Measurements from ENCODE around the gene SLC1A5.

GRCh38 chr19:46803555-46803954 is 15.2 kb upstream of the SLC1A5 start:
- TF ChIP-seq CTCF (IDR thresholded peaks at IDR 0.05; ENCODE audit: low read length) (no peak), EZH2 (IDR thresholded peaks at IDR 0.05; ENCODE audit: borderline replicate concordance, low read length) (no peak)
